Motor neuron (in vitro differentiated cells): Measurements from ENCODE around the gene PPM1J. TPM values are rescaled to one million over a fixed set of nuclear protein-coding genes. Genes with fewer than 3 reads are reported as not detected.

ENCODE experiments used
- ATAC-seq, 8 experiments: fragments of 200-7000 bp; cut with Tn5 transposase; replicated peaks in 6 of 8; 2 replicates each; pipeline ENCODE4 v1.8.0; 2021; ENCODE audit warnings: mild to moderate bottlenecking in 8 of 8, moderate library complexity in 8 of 8
- H3K27ac ChIP-seq, 2 donors: fragments of 250-450 bp; sonication (Bioruptor Pico); 2 replicates each; pipeline ENCODE4 v1.9.0; 2021; ENCODE audit warnings: antibody characterized with exemption in 2 of 2, mild to moderate bottlenecking in 2 of 2, moderate library complexity in 1 of 2
- H3K4me1 ChIP-seq, 2 donors: fragments of 250-450 bp; sonication (Bioruptor Pico); replicated peaks in 1 of 2; 2 replicates each; pipeline ENCODE4 v1.6.1; 2021; ENCODE audit warnings: antibody characterized with exemption in 2 of 2, mild to moderate bottlenecking in 2 of 2, moderate library complexity in 1 of 2
- H3K4me3 ChIP-seq, 5 donors: fragments of 250-450 bp; sonication (Bioruptor Pico); 2 replicates each; pipeline ENCODE4 v1.9.0; 2021; ENCODE audit warnings: antibody characterized with exemption in 5 of 5, mild to moderate bottlenecking in 5 of 5, moderate library complexity in 4 of 5
- WGBS, 10 experiments: fragments of 450-650 bp; shearing (Covaris generic); methylation state at CpG; one replicate each; pipeline ENCODE4 v1.0.0; 2022; 5-methylcytosine and 5-hydroxymethylcytosine counted together
- in situ Hi-C, 9 experiments: fragments of 400-800 bp; cut with MboI; loops; one replicate each; pipeline ENCODE4 v1.15.0; 2021; ENCODE audit warnings: low sequenced_read_pairs in 9 of 9, low pct_unique_long_range_greater_than_20kb in 2 of 9; ENCODE audit not compliant: unreplicated experiment in 9 of 9
- total RNA-seq, 8 experiments: library from RNA; unstranded; fragments of 300-600 nt; gene quantifications; 2 replicates each; pipeline versions ENCODE4 v1.2.3 to v1.2.4, GENCODE V29; 2022

PPM1J gene
- total RNA-seq, 8 experiments from 2014 or later = 0.36 to 2.2 (median 0.87) TPM

DNA sequence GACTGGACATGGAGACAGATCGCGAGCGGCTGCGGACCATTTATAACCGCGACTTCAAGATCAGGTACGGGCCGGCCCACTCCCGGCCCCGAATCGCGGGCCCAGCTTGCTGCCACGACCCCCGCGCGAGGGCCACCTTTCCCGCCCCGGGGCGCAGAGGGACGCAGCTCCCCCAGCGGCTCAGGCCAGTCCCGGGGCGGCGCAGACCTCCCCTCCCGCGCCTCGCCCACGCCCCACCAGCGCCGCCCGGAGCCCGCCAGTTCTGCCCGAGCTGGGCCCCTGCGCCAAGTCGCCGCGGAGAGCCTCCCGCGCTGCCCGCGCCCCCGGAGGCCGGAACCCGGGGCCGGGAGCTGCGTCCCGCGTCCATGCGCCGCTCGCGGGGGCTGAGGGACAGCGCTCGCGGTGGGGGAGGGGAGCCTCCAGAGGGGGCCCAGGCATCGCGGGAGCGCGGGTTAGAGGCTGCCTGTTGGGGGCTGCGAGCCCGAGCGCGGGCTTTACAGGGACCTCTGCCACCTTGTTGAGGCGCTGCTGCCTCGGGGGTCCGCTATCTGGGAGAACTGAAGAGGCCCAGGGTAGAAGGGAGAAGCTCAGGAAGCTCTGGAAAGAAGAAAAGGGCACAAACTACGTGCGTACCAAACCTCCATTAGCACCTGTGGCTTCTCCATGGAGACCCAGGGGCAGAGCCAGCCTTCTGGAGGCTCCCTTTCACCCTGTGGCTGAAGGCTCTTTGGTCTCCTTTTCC is 40.0 kb downstream of the PPM1J start:
- Histone ChIP-seq H3K27ac (peak overlapping the region in 1 of 2 donors; percentile 85), H3K4me1 (peaks cover 5 to 19% of the 10 kb centered on the region in 2 donors), H3K4me3 (peak overlapping the region; percentile 47 to 79 (median 61))
- WGBS, 10 experiments = 0 to 7% (median 0%) methylated on average over 2 to 28 of the region's 68 CpGs; no CpG with 5 or more reads in 7 of the 10 experiments
- in situ Hi-C loops = no loop called here
- ATAC-seq = peak; percentile 52 to 86 (median 82)

- peak within 1 kb of the TSS in 1 of 2 donors; percentile 85 for H3K27ac ChIP-seq
- in situ Hi-C loops = no loop called here
- 0% methylated on average over 1 to 8 of the region's 30 CpGs; no CpG with 5 or more reads in 8 of the 10 experiments for WGBS, 10 experiments
Observed at GRCh38 chr1:112674440-112674985, 40.6 kb downstream of the PPM1J start, which contains the start of gene MOV10. MOV10 (plus strand) TSS chr1:112674659; CDS start chr1:112674913, 254 bp downstream.

DNA sequence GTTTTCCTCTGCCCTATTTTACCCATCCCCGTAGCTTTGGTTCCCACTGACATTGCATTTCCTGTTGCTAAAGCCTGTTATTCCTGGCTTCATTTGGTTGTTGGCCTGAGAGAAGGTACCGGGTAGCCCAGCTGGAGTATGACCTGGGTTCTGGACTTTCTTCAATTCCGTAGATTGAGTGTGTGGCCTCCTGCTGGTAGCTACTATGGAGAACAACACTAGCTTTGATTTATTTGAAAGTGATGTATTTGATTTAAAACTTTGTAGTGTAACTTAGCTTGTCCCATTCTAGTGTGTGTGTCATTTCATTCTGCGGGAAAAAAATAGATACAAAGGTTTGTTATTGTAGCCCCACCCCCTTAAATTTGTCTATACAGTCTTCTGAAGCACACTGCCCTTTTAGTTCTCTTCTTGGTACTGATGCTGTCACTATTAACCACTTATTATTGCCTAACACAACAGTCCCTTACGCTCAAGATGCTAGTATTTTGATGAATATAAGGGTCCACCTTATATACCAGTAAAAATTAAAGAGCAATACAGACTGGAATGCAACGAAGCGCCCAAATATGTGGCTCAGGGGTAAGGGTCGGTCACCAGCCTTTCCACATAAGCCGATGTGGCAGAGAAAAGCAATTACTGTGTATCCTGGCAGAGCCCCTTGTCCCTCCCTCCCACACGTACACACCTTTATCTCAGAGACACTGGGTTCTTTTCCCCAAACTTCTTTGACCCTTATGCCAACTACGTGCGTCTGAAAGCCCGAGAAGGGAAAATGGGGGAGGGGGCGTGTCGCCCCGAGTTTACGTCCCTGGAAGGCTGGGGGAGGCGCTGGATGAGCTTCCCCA is 41.3 kb downstream of the PPM1J start:
- Histone ChIP-seq H3K4me1 (peaks cover 5 to 19% of the 10 kb centered on the region in 2 donors), H3K27ac (peak overlapping the region in 1 of 2 donors; percentile 85), H3K4me3 (peak overlapping the region; percentile 47 to 79 (median 61))
- ATAC-seq = peak; percentile 7 to 19 (median 12)
- 3 to 80% (median 21%) methylated on average over 1 to 16 of the region's 18 CpGs; no CpG with 5 or more reads in 1 of the 10 experiments for WGBS, 10 experiments
- in situ Hi-C loops = no loop called here

More at GRCh38 chr1:112674440-112674985, 40.6 kb downstream of the PPM1J start, which contains the start of gene MOV10:
- peak; percentile 57 to 73 (median 62) for ATAC-seq
- Histone ChIP-seq H3K4me1 (peaks cover 5 to 19% of the 10 kb centered on the region in 2 donors), H3K4me3 (peak within 1 kb of the TSS; percentile 47 to 79 (median 61))

DNA sequence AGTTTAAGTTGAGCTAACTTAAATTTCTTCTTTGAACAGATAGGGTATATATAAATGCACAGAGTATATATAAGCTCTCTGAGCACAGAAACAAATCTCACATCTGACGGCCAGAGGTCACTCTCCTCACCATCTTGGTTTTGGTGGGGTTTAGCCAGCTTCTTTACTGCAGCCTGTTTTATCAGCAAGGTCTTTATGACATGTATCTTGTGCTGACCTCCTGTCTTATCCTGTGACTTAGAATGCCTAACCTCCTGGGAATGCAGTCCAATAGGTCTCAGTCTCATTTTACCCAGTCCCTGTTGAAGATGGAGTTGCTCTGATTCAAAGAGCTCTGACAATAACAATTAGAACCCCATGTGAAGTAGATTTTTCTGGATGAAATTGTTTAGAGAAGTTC is 42.3 kb downstream of the PPM1J start:
- 83 to 100% (median 91%) methylated on average over 1 of the region's 1 CpG; no CpG with 5 or more reads in 3 of the 10 experiments for WGBS, 10 experiments
- peaks cover 5 to 19% of the 10 kb centered on the region in 2 donors for H3K4me1 ChIP-seq
- no peak for ATAC-seq
- H3K27ac ChIP-seq = no peak overlapping the region
- in situ Hi-C loops = no loop called here
- no peak overlapping the region for H3K4me3 ChIP-seq

DNA sequence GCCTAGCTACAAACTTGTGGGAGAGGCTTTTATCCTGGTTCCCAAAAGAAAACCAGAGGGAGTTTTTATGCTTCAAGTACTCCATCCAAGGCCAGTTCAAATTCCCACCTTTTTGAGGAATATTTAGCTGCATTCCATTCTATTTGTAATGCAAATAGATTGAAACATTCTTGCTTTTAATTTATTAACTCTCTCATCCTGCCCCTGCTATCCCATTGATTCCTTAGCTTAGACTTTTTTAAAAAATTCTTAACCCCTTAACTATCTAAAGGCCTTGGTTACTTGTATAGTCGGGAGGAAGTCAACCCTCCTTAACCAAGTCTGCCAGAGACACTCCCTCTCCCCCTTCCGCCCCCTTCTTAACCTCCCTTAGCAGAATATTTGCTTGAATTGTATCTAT is 43.1 kb downstream of the PPM1J start:
- H3K27ac ChIP-seq = no peak overlapping the region
- ATAC-seq = no peak
- in situ Hi-C loops = no loop called here
- no peak overlapping the region for H3K4me3 ChIP-seq
- H3K4me1 ChIP-seq = peaks cover 5 to 19% of the 10 kb centered on the region in 2 donors
- WGBS, 10 experiments = 45 to 100% (median 59%) methylated on average over 1 to 2 of the region's 2 CpGs; no CpG with 5 or more reads in 4 of the 10 experiments

GRCh38 chr1:112666946-112667345 is 48.2 kb downstream of the PPM1J start:
- H3K4me1 ChIP-seq = no peaks in the 10 kb centered on the region
- no peak overlapping the region for H3K27ac ChIP-seq
- no peak overlapping the region for H3K4me3 ChIP-seq
- 78 to 100% (median 96%) methylated on average over 1 to 2 of the region's 2 CpGs; no CpG with 5 or more reads in 1 of the 10 experiments for WGBS, 10 experiments
- in situ Hi-C loops = no loop called here
- no peak for ATAC-seq

- WGBS, 10 experiments = 94 to 100% (median 100%) methylated on average over 2 to 3 of the region's 3 CpGs; no CpG with 5 or more reads in 2 of the 10 experiments
- no peak overlapping the region for H3K4me3 ChIP-seq
Observed at GRCh38 chr1:112665857-112666256, 49.3 kb downstream of the PPM1J start.

More at GRCh38 chr1:112665857-112666256, 49.3 kb downstream of the PPM1J start:
- no peak for ATAC-seq
- no peaks in the 10 kb centered on the region for H3K4me1 ChIP-seq
- no peak overlapping the region for H3K27ac ChIP-seq
- in situ Hi-C loops = no loop called here

Other genes starting within 250 kb of the PPM1J start
- 1 to 10 TPM; 2.3 to 4.3 (median 3.5) TPM for gene WNT2B, start 206.4 kb downstream of the PPM1J start, total RNA-seq
- 10 to 100 TPM; 19.9 to 31.3 (median 28.2) TPM for gene ST7L, start 96.2 kb downstream of the PPM1J start, total RNA-seq
- 100 to 1,000 TPM; 119 to 210 (median 162) TPM for gene CAPZA1, start 95.5 kb downstream of the PPM1J start, total RNA-seq
- 10 to 100 TPM in 7 of 8 experiments, 1 to 10 TPM in 1; 8.8 to 74.7 (median 28.3) TPM for gene MOV10, start 40.7 kb downstream of the PPM1J start, total RNA-seq
- 100 to 1,000 TPM in 4 of 8 experiments, 10 to 100 TPM in 4; 57.4 to 468 (median 89.6) TPM for gene RHOC, start 8.2 kb downstream of the PPM1J start, total RNA-seq
- gene SLC16A1, start 240.9 kb upstream of the PPM1J start, total RNA-seq = 100 to 1,000 TPM in 2 of 8 experiments, 10 to 100 TPM in 6; 48.0 to 143 (median 77.6) TPM